ENCODE measurements around the gene EFCAB8.

EFCAB8 gene

GRCh38 chr20:33010674-33011449 is 152.1 kb downstream of the EFCAB8 start:
- Histone ChIP-seq H3K27ac (ENCODE audit: low read length, poor library complexity, severe bottlenecking) (no peak overlapping the region), H2BK5ac (ENCODE audit: low read depth, low read length, poor library complexity, severe bottlenecking) (no peak overlapping the region), H3K79me1 (replicated peaks; ENCODE audit: low read length, poor library complexity, severe bottlenecking) (no peaks in the 10 kb centered on the region), H3K4me1 (ENCODE audit: control insufficient read depth, insufficient read depth, low read depth, low read length) (peaks cover 5% of the 10 kb centered on the region), H3K23ac (ENCODE audit: low read length in 2 of 2) (no peak overlapping the region), H2AFZ (ENCODE audit: low read depth, low read length) (no peak overlapping the region), H3K4me2 (ENCODE audit: low read length, poor library complexity, severe bottlenecking) (no peak overlapping the region), H3K18ac (ENCODE audit: low read depth in 1 of 2, low read length in 2 of 2) (no peak overlapping the region), H3K27me3 (ENCODE audit: control insufficient read depth in 1 of 2, insufficient read depth in 1 of 2, low read length in 2 of 2) (peaks cover 26 to 65% of the 10 kb centered on the region in 2 experiments), H4K8ac (ENCODE audit: low read length) (no peak overlapping the region), H3K9ac (ENCODE audit: low read length) (no peak overlapping the region), H2BK15ac (ENCODE audit: low read depth, poor library complexity, severe bottlenecking) (no peak overlapping the region), H4K91ac (ENCODE audit: low read length) (no peak overlapping the region), H3K9me3 (ENCODE audit: control insufficient read depth, low read length) (no peaks in the 10 kb centered on the region), H3K4me3 (ENCODE audit: insufficient read depth in 1 of 2, low read depth in 1 of 2, low read length in 2 of 2) (no peak overlapping the region), H3K14ac (ENCODE audit: low read length in 2 of 2) (no peak overlapping the region), H2BK12ac (ENCODE audit: low read length in 2 of 2) (no peak overlapping the region), H3K4ac (ENCODE audit: low read depth in 1 of 2, low read length in 2 of 2) (no peak overlapping the region), H2BK120ac (ENCODE audit: low read depth, low read length) (no peak overlapping the region), H2AK5ac (ENCODE audit: low read length, severe bottlenecking) (no peak overlapping the region), H3K36me3 (ENCODE audit: control insufficient read depth in 1 of 2, insufficient read depth in 2 of 2, low read depth in 1 of 2, low read length in 2 of 2) (no peaks in the 10 kb centered on the region)
- no peak for DNase-seq
- 74% methylated on average over 8 of the region's 8 CpGs for WGBS
